K562 (cell line): ENCODE measurements around the gene B3GAT3. TPM values are rescaled to one million over a fixed set of nuclear protein-coding genes. Genes with fewer than 3 reads are reported as not detected.

ENCODE experiments used
- CHCHD3 ChIP-seq: fragments of 250-450 bp; sonication (Bioruptor Pico); IDR thresholded peaks from 2 replicates; pipeline ENCODE4 v2.1.2; 2022; ENCODE audit warnings: mild to moderate bottlenecking
- CTBP1 ChIP-seq: fragments of 450-650 bp; IDR thresholded peaks from 2 replicates; pipeline ENCODE4 v1.6.1; 2016; ENCODE audit warnings: borderline replicate concordance
- ELF4 ChIP-seq: fragments of 450-650 bp; formaldehyde crosslinking; IDR thresholded peaks from 2 replicates; pipeline ENCODE4 v1.4.0; 2022; ENCODE audit warnings: missing genetic modification characterization
- ELK3 ChIP-seq: fragments of 450-650 bp; formaldehyde crosslinking; IDR thresholded peaks from 2 replicates; pipeline ENCODE4 v1.4.0; 2020; ENCODE audit warnings: mild to moderate bottlenecking
- ETV1 ChIP-seq: fragments of 450-650 bp; conservative IDR thresholded peaks from 2 replicates; pipeline ENCODE4 v1.6.1; 2016; ENCODE audit warnings: missing genetic modification characterization, control low read depth, low read depth, missing compliant biosample characterization
- GATAD2A ChIP-seq: fragments of 450-650 bp; IDR thresholded peaks from 2 replicates; pipeline ENCODE4 v1.6.1; 2017
- HMGN3 ChIP-seq: IDR thresholded peaks from 2 replicates; pipeline ENCODE4 v1.6.1; 2011; ENCODE audit warnings: borderline replicate concordance, low read depth, mild to moderate bottlenecking, mixed read lengths, low read length; ENCODE audit not compliant: insufficient read length; ENCODE audit errors: extremely low read depth
- LEF1 ChIP-seq: fragments of 450-650 bp; IDR thresholded peaks from 2 replicates; pipeline ENCODE4 v1.6.1; 2016; ENCODE audit warnings: mild to moderate bottlenecking
- MAFK ChIP-seq: IDR thresholded peaks from 2 replicates; pipeline ENCODE4 v1.6.1; 2011; ENCODE audit warnings: low read length, improper control_type of control experiment
- MBD1 ChIP-seq: fragments of 250-450 bp; sonication (Bioruptor Pico); IDR thresholded peaks from 2 replicates; pipeline ENCODE4 v1.8.0; 2022; ENCODE audit warnings: inconsistent platforms
- NFIC ChIP-seq: fragments of 450-650 bp; IDR thresholded peaks from 2 replicates; pipeline ENCODE4 v1.6.1; 2017; ENCODE audit warnings: mild to moderate bottlenecking, inconsistent platforms
- POLR2H ChIP-seq: IDR thresholded peaks from 2 replicates; pipeline ENCODE4 v1.6.1; 2016; ENCODE audit warnings: missing genetic modification characterization, low read depth, mild to moderate bottlenecking, control low read depth, missing compliant biosample characterization, moderate library complexity
- POLR3G ChIP-seq: IDR thresholded peaks from 2 replicates; pipeline ENCODE4 v1.6.1; 2011; ENCODE audit not compliant: insufficient read length, insufficient replicate concordance; ENCODE audit errors: extremely low read depth
- PTTG1 ChIP-seq: fragments of 450-650 bp; IDR thresholded peaks from 2 replicates; pipeline ENCODE4 v1.6.1; 2016; ENCODE audit warnings: low read depth, mild to moderate bottlenecking, missing genetic modification characterization, missing compliant biosample characterization
- RBM14 ChIP-seq: fragments of 200-400 bp; formaldehyde crosslinking; IDR thresholded peaks from 2 replicates; pipeline ENCODE4 v1.6.1; 2018; ENCODE audit warnings: low read depth, mild to moderate bottlenecking, low read length, moderate library complexity, borderline replicate concordance; ENCODE audit not compliant: insufficient read depth
- SIN3A ChIP-seq, 2 experiments: fragments of 150-350 bp in 1 of 2; IDR thresholded peaks; 2 replicates each; pipeline ENCODE4 v1.6.1; 2011 to 2016; ENCODE audit warnings: borderline replicate concordance in 2 of 2, low read depth in 2 of 2, low read length in 2 of 2, mild to moderate bottlenecking in 2 of 2, moderate library complexity in 2 of 2; ENCODE audit not compliant: control insufficient read depth in 1 of 2
- SMC3 ChIP-seq: conservative IDR thresholded peaks from 2 replicates; pipeline ENCODE4 v1.6.1; 2011; ENCODE audit warnings: low read depth, low read length, improper control_type of control experiment; ENCODE audit not compliant: insufficient read depth
- SREBF2 ChIP-seq: sonication (generic); formaldehyde crosslinking; IDR thresholded peaks from 2 replicates; pipeline ENCODE4 v1.4.0; 2020; ENCODE audit warnings: mild to moderate bottlenecking, missing genetic modification reagents
- SRF ChIP-seq, 2 experiments: fragments of 250-450, 450-650 bp in 1 of 2; sonication (Bioruptor Pico) in 1 of 2; sonication (generic) in 1 of 2; formaldehyde crosslinking; IDR thresholded peaks; 2 replicates each; pipeline versions ENCODE4 v1.5.0 to v1.5.1; 2020 to 2022; ENCODE audit warnings: mild to moderate bottlenecking in 1 of 2, missing genetic modification reagents in 1 of 2
- U2AF1 ChIP-seq: fragments of 200-400 bp; formaldehyde crosslinking; optimal IDR thresholded peaks from 2 replicates; pipeline ENCODE3; 2017; ENCODE audit warnings: mild to moderate bottlenecking, low read depth, low read length, moderate library complexity
- ZFPM2 ChIP-seq: fragments of 250-450 bp; sonication (Bioruptor Pico); IDR thresholded peaks from 2 replicates; pipeline ENCODE4 v1.5.1; 2022; ENCODE audit warnings: mild to moderate bottlenecking
- ZNF354B ChIP-seq: fragments of 250-450 bp; sonication (Bioruptor Pico); IDR thresholded peaks from 2 replicates; pipeline ENCODE4 v1.4.0; 2020
- polyA plus RNA-seq, 8 experiments: library from polyadenylated mRNA; depleted of rRNA in 4 of 8; stranded (reverse) in 5 of 8; unstranded in 3 of 8; fragments of >200 nt; fragmentation: Nextera tagmentation in 2 of 8; fragmentation: Illumina TruSeq in 1 of 8; extraction: Ambion mirVana in 2 of 8; extraction: Trizol in 1 of 8; gene quantifications; 2 replicates each; pipeline versions ENCODE4 v1.2.1 to v1.2.3, GENCODE V29; 2011 to 2014; ENCODE audit warnings: inconsistent platforms in 1 of 8, missing spikeins in 1 of 8
- total RNA-seq, 7 experiments: library from RNA; depleted of rRNA in 6 of 7; stranded (reverse); fragments of >200 nt in 6 of 7; fragmentation: Illumina TruSeq in 2 of 7; extraction: Trizol in 2 of 7; gene quantifications; 2 replicates each; pipeline versions ENCODE4 v1.2.1 to v1.2.3, GENCODE V29; 2011 to 2021; ENCODE audit warnings: low replicate concordance in 1 of 7
- TF ChIP-seq, protein P1 (sequence below): fragments of 250-450 bp; sonication (Bioruptor Pico); IDR thresholded peaks from 2 replicates; pipeline ENCODE4 v1.9.0; 2021; ENCODE audit warnings: mild to moderate bottlenecking, inconsistent platforms
- TF ChIP-seq, protein P2 (sequence below): fragments of 250-450 bp; sonication (Bioruptor Pico); IDR thresholded peaks from 2 replicates; pipeline ENCODE4 v1.8.0; 2022; ENCODE audit warnings: moderate library complexity, mild to moderate bottlenecking, inconsistent platforms

Gene B3GAT3
- total and polyA plus RNA-seq, 9 of the 15 experiments (the other 6 are each of a cell fraction or from before 2014, with no cell fraction given), result 0.30 to 64.0 (median 21.4) TPM

DNA sequence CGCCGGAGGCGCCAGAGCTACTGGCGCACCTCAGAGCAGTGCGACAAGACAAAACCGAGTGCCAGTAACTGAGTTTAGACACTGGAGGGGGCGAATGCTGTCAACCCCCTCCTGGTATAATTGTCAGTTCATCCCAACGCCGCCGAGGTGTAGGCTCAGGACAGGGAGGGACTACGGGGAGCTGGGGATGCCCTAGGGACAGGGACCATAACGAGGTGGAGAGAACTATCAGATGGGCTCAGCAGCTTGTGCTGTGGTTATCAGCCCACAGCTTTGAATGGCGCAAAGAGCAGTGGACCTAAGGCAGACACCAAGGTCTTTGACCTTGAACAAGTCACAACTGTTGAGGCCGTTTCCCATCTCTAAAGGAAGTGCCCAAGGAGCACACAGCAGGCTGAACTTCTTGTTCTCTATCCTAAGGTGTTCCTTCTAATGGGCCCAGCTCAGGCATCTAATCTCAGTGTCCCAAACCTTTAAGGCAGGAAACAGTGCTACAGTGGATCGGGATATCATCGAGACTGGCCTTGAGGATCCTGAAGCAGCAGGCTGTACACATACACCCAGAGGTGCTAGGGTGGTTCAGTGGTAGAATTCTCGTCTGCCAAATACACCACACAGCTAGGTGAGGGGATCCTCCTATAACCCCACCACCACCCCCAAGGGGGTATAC lies 29.5 kb downstream of the B3GAT3 start (continued):
- TF ChIP-seq SRF (CRISPR knock-in tag; IDR thresholded peaks at IDR 0.05), result no peak
- TF ChIP-seq ELK3 (CRISPR knock-in tag), result no peak
- no peak for TF ChIP-seq LEF1
- no peak for TF ChIP-seq ETV1
- no peak for TF ChIP-seq U2AF1
- TF ChIP-seq, protein P1, sequence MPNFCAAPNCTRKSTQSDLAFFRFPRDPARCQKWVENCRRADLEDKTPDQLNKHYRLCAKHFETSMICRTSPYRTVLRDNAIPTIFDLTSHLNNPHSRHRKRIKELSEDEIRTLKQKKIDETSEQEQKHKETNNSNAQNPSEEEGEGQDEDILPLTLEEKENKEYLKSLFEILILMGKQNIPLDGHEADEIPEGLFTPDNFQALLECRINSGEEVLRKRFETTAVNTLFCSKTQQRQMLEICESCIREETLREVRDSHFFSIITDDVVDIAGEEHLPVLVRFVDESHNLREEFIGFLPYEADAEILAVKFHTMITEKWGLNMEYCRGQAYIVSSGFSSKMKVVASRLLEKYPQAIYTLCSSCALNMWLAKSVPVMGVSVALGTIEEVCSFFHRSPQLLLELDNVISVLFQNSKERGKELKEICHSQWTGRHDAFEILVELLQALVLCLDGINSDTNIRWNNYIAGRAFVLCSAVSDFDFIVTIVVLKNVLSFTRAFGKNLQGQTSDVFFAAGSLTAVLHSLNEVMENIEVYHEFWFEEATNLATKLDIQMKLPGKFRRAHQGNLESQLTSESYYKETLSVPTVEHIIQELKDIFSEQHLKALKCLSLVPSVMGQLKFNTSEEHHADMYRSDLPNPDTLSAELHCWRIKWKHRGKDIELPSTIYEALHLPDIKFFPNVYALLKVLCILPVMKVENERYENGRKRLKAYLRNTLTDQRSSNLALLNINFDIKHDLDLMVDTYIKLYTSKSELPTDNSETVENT (CRISPR knock-in tag), result no peak
- no peak for TF ChIP-seq POLR3G
- TF ChIP-seq MAFK, result no peak
- TF ChIP-seq ELF4 (CRISPR knock-in tag), result no peak
- no peak for TF ChIP-seq PTTG1
- peak; percentile 7; the same call in 1 of the 2 replicates for TF ChIP-seq CTBP1
- TF ChIP-seq ZFPM2, result no peak
- TF ChIP-seq ZNF354B (CRISPR knock-in tag), result no peak
- TF ChIP-seq MBD1 (CRISPR knock-in tag), result no peak
- TF ChIP-seq CHCHD3 (CRISPR knock-in tag), result no peak
- TF ChIP-seq SIN3A (IDR thresholded peaks at IDR 0.05; ENCODE audit: borderline replicate concordance in 2 of 2, control insufficient read depth in 1 of 2, low read depth in 2 of 2, low read length in 2 of 2), result 0 out of 4 replicates have a peak, but pooled peaks of 1 of the 2 experiments have one; percentile 19
- TF ChIP-seq HMGN3, result no peak
- TF ChIP-seq NFIC, result no peak; the same call in 1 of the 2 replicates
- TF ChIP-seq RBM14, result no peak
- TF ChIP-seq GATAD2A, result no peak
- TF ChIP-seq SMC3, result no peak
- no peak for TF ChIP-seq SREBF2 (CRISPR knock-in tag)
- TF ChIP-seq, protein P2, sequence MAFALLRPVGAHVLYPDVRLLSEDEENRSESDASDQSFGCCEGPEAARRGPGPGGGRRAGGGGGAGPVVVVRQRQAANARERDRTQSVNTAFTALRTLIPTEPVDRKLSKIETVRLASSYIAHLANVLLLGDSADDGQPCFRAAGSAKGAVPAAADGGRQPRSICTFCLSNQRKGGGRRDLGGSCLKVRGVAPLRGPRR (CRISPR knock-in tag), result no peak
- TF ChIP-seq POLR2H (tag), result no peak
